ENCODE data around the gene PRKCB.
A peak's percentile ranks its signal among the peaks of the same experiment; 100 is the strongest.

The PRKCB gene

GRCh38 chr16:23835390-23836077 is at the start of gene PRKCB:
PRKCB (plus strand) TSS chr16:23835983.
- Histone ChIP-seq H3K9ac (ENCODE audit: low read length) (peak within 1 kb of the TSS; percentile 59), H3K4me3 (ENCODE audit: insufficient read depth, low read length, poor library complexity, severe bottlenecking) (peak within 1 kb of the TSS; percentile 62), H3K9me3 (ENCODE audit: insufficient read depth, low read length) (no peaks in the 10 kb centered on the region), H3K27ac (ENCODE audit: low read depth, low read length) (no peak within 1 kb of the TSS), H3K27me3 (ENCODE audit: low read length) (no peaks in the 10 kb centered on the region), H3K4me2 (ENCODE audit: low read depth, low read length, poor library complexity, severe bottlenecking) (peak within 1 kb of the TSS; percentile 55), H3K79me2 (ENCODE audit: insufficient read depth, low read length) (no peaks in the 10 kb centered on the region), H3K9me2 (replicated peaks; ENCODE audit: insufficient read depth, low read length) (no peaks in the 10 kb centered on the region), H3K36me3 (ENCODE audit: low read length) (no peaks in the 10 kb centered on the region), H4K20me1 (ENCODE audit: low read depth, low read length) (no peaks in the 10 kb centered on the region), H2AFZ (ENCODE audit: low read depth, low read length, severe bottlenecking) (peak within 1 kb of the TSS; percentile 84), H3F3A (ENCODE audit: insufficient read depth) (no peaks in the 10 kb centered on the region)
- TF ChIP-seq CTCF (IDR thresholded peaks at IDR 0.05; ENCODE audit: insufficient read depth, low read length, poor library complexity, severe bottlenecking) (no peak), EZH2phosphoT487 (conservative IDR thresholded peaks at IDR 0.05; ENCODE audit: low read length) (no peak)

GRCh38 chr16:23786964-23787561 is 48.7 kb upstream of the PRKCB start:
- Histone ChIP-seq H3K9me2 (replicated peaks; ENCODE audit: insufficient read depth, low read length) (no peaks in the 10 kb centered on the region), H3K9me3 (ENCODE audit: insufficient read depth, low read length) (no peaks in the 10 kb centered on the region), H4K20me1 (ENCODE audit: low read depth, low read length) (no peaks in the 10 kb centered on the region), H2AFZ (ENCODE audit: low read depth, low read length, severe bottlenecking) (no peak overlapping the region), H3K27ac (ENCODE audit: low read depth, low read length) (no peak overlapping the region), H3K9ac (ENCODE audit: low read length) (no peak overlapping the region), H3K36me3 (ENCODE audit: low read length) (no peaks in the 10 kb centered on the region), H3F3A (ENCODE audit: insufficient read depth) (no peaks in the 10 kb centered on the region), H3K4me2 (ENCODE audit: low read depth, low read length, poor library complexity, severe bottlenecking) (no peak overlapping the region), H3K27me3 (ENCODE audit: low read length) (no peaks in the 10 kb centered on the region), H3K79me2 (ENCODE audit: insufficient read depth, low read length) (no peaks in the 10 kb centered on the region), H3K4me3 (ENCODE audit: insufficient read depth, low read length, poor library complexity, severe bottlenecking) (no peak overlapping the region)
- TF ChIP-seq EZH2phosphoT487 (conservative IDR thresholded peaks at IDR 0.05; ENCODE audit: low read length): no peak

DNA sequence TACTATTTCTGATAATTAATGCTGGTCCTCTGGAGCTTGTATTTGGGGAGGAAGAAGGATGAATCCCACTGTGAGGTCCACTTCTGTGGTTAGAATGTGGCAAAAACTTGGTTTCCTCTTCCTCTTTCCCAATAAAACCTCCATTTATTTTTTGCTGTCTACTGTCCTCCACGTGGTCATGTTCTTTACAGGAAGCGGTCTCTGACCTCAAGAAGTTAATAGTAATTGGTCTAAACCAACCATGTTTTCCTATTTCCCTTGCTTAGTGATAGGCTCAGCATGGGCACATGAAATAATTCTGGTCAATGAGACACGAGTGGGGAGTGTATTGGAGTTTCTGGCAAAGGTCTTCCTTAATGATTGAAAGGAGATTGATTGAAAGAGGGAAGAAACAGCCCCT is 47.1 kb upstream of the PRKCB start:
- no peaks in the 10 kb centered on the region for H3K36me3 ChIP-seq (ENCODE audit: low read length)
- H3K4me3 ChIP-seq (ENCODE audit: insufficient read depth, low read length, poor library complexity, severe bottlenecking): no peak overlapping the region
- no peak for TF ChIP-seq EZH2phosphoT487 (conservative IDR thresholded peaks at IDR 0.05; ENCODE audit: low read length)
- TF ChIP-seq CTCF (IDR thresholded peaks at IDR 0.05; ENCODE audit: insufficient read depth, low read length, poor library complexity, severe bottlenecking): no peak
- H3K79me2 ChIP-seq (ENCODE audit: insufficient read depth, low read length): no peaks in the 10 kb centered on the region
- no peaks in the 10 kb centered on the region for H3F3A ChIP-seq (ENCODE audit: insufficient read depth)
- H2AFZ ChIP-seq (ENCODE audit: low read depth, low read length, severe bottlenecking): no peak overlapping the region
- H3K4me2 ChIP-seq (ENCODE audit: low read depth, low read length, poor library complexity, severe bottlenecking): no peak overlapping the region
- H3K27me3 ChIP-seq (ENCODE audit: low read length): no peaks in the 10 kb centered on the region
- H4K20me1 ChIP-seq (ENCODE audit: low read depth, low read length): no peaks in the 10 kb centered on the region
- H3K9me2 ChIP-seq (replicated peaks; ENCODE audit: insufficient read depth, low read length): no peaks in the 10 kb centered on the region
- no peak overlapping the region for H3K27ac ChIP-seq (ENCODE audit: low read depth, low read length)
- H3K9ac ChIP-seq (ENCODE audit: low read length): no peak overlapping the region
- no peaks in the 10 kb centered on the region for H3K9me3 ChIP-seq (ENCODE audit: insufficient read depth, low read length)

DNA sequence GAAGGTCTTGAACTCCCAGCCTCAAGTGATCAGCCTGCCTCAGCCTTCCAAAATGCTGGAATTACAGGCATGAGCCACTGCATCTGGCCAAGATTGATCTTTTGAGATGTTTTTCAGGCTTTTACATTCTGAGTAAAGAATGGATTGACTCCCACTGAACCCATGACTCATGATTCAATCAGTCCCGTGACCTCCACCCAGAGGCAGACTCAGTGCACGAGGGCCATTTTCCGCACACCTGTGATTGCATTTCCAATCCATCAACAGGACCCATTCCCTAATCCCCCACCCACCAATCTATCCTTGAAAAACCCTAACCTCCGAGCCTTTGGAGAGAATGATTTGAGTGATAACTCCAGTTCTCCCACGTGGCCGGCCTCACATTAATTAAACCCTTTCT is 40.4 kb upstream of the PRKCB start:
- H3K9ac ChIP-seq (ENCODE audit: low read length): no peak overlapping the region
- H2AFZ ChIP-seq (ENCODE audit: low read depth, low read length, severe bottlenecking): no peak overlapping the region
- no peaks in the 10 kb centered on the region for H4K20me1 ChIP-seq (ENCODE audit: low read depth, low read length)
- H3K79me2 ChIP-seq (ENCODE audit: insufficient read depth, low read length): no peaks in the 10 kb centered on the region
- H3K27ac ChIP-seq (ENCODE audit: low read depth, low read length): no peak overlapping the region
- H3K27me3 ChIP-seq (ENCODE audit: low read length): no peaks in the 10 kb centered on the region
- no peak for TF ChIP-seq CTCF (IDR thresholded peaks at IDR 0.05; ENCODE audit: insufficient read depth, low read length, poor library complexity, severe bottlenecking)
- TF ChIP-seq EZH2phosphoT487 (conservative IDR thresholded peaks at IDR 0.05; ENCODE audit: low read length): no peak
- H3K4me2 ChIP-seq (ENCODE audit: low read depth, low read length, poor library complexity, severe bottlenecking): no peak overlapping the region
- H3K9me2 ChIP-seq (replicated peaks; ENCODE audit: insufficient read depth, low read length): no peaks in the 10 kb centered on the region
- H3K4me3 ChIP-seq (ENCODE audit: insufficient read depth, low read length, poor library complexity, severe bottlenecking): no peak overlapping the region
- H3K36me3 ChIP-seq (ENCODE audit: low read length): no peaks in the 10 kb centered on the region
- H3K9me3 ChIP-seq (ENCODE audit: insufficient read depth, low read length): no peaks in the 10 kb centered on the region
- no peaks in the 10 kb centered on the region for H3F3A ChIP-seq (ENCODE audit: insufficient read depth)

Measured in SU-DHL-6 (cell line).